GM18502 (cell line): Measurements from ENCODE around the gene TMEM196.
"Not testable (repeated sequence)": the region's sequence is repeated elsewhere in the genome, so short reads cannot be mapped to it uniquely, and the experiment has no call there.

Experiments used
- ATAC-seq: cut with Tn5 transposase; IDR thresholded peaks from one replicate; pipeline ENCODE4 v1.9.1; 2021; ENCODE audit warnings: mild to moderate bottlenecking; ENCODE audit not compliant: unreplicated experiment, poor library complexity

The TMEM196 gene

DNA sequence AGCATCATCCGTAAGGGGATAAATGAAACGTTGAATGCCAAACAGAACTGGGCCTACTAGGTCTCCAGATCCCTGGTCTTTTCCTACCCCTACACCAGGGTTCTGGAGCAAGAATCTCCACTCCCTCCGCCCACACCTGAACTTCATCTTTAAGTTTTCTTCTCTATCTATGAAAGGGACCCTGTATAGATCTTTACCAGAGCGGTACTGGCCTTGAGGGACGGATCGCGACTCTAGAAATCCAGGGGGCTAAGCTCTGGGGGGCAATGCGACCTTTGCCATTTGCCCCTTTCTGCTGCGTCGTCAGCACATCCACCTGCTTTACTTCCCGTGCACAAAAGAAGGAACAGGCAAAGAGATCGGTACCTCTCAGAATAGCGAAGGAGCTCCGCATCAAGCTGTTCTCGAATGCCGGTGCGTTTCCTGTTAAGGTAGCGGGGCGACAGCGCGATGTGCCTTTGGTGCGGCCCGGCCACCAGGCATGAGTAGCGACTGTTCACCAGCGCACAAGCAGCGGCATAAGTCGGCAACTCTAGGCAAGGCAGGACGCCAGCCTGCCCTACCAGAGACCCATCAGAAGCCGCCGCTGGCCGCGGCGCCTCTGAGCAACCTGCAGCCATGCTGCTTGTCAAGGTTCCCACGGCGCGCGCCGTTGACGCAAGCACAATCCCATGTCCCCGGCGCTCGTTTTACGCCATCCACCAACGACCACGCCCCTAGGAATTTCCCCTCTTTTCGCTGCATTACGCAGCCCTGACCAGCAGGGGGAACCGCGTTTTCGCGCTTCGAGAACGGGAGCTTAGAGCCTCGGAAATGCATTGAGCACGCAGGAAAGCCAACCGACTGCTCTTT lies 64.8 kb downstream of the TMEM196 start, which contains the start of gene POLR1F:
Gene POLR1F (minus strand): TSS at position 641 of the 852 bp plus-strand sequence. CDS start 21 bp downstream, at position 620.
- ATAC-seq = peak; percentile 98

DNA sequence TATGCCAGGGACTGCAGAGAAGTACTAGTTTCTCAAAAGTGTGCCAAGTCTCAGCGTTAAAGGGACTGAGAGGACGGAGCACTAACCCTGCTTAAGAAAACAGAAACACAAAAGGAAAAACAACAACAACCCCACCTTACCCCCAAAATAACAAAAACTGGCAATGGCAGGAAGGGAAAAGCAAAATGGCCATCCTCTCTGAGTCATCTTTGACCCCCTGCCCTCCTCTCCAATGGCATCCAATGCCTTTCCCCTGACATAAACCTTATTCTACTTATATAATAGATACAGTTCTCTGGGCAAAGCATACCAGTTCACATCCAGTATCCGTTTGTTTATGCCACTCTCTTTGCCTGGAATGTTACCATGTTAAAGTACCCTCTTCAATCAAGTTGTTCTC lies 66.2 kb downstream of the TMEM196 start:
- ATAC-seq = no peak

DNA sequence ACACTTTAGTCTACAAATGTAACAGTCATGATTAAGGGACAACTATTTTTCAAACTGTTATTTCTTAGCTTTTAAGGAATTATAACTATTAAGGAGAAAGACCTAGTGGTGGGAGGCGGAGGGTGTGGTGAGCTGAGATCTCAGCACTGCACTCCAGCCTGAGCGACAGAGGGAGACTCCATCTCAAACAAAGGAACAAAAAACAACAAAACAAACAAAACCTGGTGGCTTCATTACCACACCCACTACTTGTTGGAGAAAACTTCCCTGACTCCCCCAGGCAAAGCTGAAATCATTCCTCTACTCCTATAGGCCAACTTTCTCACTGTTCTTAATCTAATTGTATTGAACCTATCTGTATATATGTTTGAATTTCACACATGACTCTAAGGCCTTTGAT lies 67.8 kb downstream of the TMEM196 start:
- no peak for ATAC-seq

DNA sequence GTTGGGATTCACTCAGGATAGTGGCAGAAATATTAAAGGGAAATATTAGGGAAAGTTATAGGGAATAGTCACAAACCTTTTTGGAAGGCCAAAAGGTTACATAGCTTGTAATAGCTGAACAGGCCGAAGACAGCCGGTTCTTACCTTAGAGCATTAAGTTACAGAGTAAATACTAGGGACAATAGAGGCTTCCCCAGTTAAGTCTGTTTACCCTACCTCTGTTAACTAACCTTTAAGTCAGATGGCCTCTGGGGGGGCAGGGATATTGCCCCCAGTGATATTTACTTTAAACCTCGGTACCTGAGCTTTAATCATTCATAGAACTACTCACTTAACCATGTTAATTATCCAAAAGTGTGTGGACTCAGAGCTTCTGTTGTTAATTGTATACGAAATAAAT lies 71.9 kb downstream of the TMEM196 start:
- ATAC-seq = no peak

DNA sequence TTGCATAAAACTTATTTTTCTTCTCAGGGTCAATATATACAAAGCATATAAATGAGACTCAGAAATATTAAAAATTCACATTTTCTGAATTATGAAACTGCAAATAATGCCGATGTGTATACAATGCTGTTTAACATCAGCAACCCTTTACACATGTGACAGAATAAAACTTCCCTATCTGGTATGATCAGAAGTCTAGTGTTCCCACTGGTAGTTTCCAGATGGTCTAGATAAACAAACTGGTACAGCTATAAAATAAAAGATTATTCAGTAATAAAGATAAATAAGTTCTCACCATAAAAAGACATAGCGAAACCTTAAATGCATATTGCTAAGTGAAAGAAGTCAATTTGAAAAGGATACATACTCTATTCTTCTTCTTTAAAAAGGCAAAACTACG lies 72.5 kb downstream of the TMEM196 start:
- no peak for ATAC-seq

DNA sequence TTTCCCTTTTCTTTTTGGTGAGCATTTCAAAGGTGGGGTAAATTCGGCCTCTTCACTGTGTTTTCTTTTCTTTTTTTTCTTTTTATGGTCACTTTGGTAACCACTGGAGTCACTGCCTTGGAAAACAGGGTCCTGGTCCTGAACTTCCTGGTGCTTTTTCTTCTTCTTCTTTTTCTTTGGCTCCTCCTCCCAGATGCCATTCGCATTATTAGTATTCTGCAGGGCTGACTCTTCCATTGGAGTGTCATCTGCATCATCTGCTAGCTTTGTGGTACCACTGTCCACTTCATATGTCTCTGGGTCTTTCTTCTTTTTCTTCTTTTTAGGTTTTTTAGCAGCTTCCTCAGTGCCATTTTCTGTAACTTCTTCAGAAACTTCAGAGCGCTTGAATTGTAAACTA lies 75.1 kb downstream of the TMEM196 start:
- ATAC-seq = no peak

DNA sequence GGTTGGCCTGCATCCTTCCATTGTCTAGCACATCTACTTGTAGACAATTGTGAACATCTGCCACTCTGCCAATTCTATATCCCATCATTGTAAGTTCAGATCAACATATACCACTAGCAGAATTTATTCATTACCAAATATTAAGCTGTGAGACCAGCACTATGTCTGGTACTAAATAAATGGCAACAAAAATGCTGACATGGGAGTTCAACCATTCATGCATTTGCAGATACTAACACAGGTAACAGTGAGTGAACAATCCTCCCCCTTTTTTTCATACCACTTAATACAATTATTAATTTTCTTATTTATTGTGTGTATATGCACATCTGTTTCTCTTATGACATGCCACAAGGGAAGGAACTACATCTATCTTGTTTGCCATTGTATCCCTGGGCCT lies 76.5 kb downstream of the TMEM196 start:
- ATAC-seq = no peak

DNA sequence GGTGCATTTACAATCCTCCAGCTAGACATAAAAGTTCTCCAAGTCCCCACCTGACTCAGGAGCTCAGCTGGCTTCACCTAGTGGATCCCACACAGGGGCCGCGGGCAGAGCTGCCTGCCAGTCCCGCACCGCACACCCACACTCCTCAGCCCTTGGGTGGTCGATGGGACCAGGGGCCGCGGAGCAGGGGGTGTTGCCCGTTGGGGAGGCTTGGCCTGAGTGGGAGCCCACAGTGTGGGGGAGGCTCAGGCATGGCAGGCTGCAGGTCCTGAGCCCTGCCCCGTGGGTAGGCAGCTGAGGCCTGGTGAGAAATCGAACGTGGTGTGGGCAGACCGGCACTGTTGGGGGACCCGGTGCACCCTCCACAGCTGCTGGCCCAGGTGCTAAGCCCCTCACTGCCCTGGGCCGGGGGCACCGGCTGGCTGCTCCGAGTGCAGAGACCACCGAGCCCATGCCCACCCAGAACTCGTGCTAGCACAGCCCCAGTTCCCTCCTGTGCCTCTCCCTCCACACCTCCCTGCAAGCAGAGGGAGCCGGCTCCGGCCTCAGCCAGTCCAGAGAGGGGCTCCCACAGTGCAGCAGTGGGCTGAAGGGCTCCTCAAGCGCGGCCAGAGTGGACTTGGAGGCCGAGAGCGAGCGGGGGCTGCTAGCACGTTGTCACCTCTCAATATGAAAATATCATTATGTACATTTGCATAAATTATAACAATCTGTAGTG lies 81.1 kb downstream of the TMEM196 start:
- no peak for ATAC-seq

DNA sequence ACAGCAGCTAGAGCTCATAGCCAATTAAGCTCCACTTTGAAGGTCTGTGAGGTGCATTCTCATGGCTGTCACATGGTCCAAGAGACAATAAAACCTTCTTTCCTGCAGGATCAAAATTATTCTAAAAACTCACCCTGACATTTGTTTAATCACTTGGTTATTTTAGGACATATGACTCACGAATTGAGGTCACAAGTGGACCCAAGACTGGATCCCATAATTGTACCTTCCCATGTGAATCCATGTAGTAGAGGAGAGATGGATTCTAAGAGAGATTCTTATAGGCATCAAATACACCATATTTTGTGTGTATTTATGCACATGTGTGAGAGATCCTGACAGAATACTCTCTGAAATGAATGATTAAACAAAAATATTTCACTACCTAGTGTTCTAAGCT lies 82.7 kb downstream of the TMEM196 start:
- ATAC-seq = no peak

DNA sequence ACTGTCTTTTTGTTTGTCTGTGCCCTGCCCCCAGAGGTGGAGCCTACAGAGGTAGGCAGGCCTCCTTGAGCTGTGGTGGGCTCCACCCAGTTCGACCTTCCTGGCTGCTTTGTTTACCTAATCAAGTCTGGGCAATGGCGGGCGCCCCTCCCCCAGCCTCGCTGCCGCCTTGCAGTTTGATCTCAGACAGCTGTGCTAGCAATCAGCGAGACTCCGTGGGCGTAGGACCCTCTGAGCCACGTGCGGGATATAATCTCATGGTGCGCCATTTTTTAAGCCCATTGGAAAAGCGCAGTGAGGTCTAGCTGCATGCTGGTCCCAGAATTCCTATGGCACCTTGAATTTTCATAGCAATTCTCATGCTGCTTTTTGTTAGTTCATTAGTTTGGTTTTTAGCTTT lies 84.3 kb downstream of the TMEM196 start:
- not testable (repeated sequence) for ATAC-seq

DNA sequence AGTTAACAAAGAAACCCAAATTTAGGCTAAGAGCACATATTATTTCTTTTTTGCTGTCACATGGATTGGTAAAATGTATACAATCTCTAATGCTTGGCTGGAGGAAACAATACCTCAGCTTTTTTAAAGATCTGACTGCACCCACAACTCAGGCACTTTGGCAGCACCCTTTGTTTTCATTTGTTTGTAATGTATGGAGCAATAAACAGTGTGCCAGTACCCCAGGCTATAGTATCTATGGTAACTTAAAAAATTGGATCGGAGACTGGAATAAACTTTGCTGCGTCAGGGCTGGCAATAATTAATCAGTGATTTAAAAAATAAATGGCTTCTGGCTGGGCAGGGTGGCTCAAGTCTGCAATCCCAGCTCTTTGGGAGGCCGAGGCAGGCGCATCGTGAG lies 91.8 kb downstream of the TMEM196 start:
- no peak for ATAC-seq

DNA sequence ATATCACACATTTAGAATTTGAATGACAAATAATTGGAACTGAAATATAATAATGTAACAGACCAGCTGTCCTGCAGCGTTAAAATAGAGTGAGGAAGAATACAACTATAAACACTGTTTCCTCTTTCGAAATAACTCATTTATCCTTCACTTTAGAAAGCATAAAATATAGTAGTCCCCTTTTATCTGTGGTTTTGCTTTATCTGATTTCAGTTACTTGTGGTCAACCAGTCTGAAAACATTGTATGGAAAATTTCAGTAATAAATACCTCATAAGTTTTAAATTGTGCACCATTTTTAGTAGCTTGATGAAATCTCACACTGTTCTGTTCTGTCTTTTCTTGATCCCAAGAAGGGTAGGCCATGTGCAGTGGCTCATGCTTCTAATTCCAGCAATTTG lies 96.2 kb downstream of the TMEM196 start:
- peak; percentile 94 for ATAC-seq

DNA sequence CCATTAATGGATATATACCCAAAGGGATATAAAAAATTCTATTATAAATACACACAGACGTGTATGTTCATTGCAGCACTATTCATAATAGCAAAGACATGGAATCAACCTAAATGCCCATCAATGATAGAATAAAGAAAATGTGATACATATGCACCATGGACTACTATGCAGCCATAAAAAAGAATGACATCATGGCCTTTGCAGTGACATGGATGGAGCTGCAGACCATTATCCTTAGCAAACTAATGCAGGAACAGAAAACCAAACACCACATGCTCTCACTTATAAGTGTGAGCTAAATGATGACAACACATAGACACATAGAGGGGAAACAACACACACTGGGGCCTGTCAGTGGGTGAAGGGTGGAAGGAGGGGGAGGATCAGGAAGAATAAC lies 97.6 kb downstream of the TMEM196 start:
- ATAC-seq = no peak

DNA sequence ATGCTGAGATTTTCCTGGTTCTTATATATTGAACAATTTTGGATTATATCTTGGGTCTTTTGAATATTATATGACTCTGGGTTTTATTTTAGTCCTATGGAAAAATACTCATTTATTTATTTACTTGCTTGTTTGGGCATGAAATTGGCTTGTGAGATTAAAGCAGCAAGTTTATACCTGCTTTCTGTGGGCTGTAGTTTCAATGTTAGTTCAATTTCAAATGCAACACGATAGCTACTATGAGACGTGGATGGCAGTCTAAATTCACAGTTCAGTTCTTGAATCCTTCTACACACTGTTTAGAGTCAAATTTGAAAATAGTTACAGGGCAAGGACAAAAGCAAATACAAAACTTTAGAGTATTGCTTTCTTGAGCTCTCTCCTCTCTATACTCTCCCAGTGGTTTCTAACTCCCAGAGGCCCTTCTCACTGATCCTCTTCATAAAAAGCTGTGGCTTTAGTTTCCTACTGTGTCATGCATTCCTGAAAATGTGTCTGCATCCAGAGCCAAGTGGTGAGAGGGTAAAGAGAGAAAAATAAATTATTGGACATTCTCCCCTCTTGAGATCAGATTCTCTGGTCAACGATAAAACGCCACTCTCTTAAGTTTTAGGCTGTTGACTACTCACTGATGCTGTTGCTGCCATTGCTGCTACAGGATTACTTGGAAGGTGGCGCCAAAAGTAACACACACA lies 99.0 kb downstream of the TMEM196 start:
- ATAC-seq = no peak

DNA sequence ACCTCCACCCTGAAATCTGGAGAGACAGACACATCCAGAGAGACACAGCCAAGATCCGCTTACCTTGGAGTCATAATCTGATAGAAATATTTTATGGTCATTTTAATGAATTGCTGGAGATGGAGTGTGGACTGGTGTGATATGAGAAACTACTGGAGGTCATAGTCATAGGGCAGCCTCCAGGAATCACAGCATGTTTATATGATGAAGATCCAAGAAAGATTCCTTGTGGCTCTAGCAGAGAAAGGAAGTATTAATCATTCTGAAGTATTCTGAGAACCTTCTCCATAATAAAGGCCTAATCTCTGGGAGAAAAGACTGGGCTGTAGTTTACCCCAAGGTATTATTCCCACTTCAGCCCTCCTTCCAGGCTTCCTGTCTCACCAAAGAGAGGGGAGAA lies 102.6 kb downstream of the TMEM196 start:
- ATAC-seq = no peak
